Esophagus squamous epithelium (tissue), 4 donors: Measurements from ENCODE around the gene WASHC2A.
"Not testable (repeated sequence)": the region's sequence is repeated elsewhere in the genome, so short reads cannot be mapped to it uniquely, and the experiment has no call there.

Source experiments
- POLR2A ChIP-seq, 4 donors: fragments of 450-650 bp; IDR thresholded peaks; one replicate each; pipeline ENCODE4 v1.6.1; 2017; ENCODE audit warnings: antibody characterized with exemption in 4 of 4, mild to moderate bottlenecking in 4 of 4, moderate library complexity in 3 of 4
- TF ChIP-seq, protein P1 (sequence below), 6 experiments: fragments of 450-650 bp in 4 of 6; fragments of 200-600 bp in 2 of 6; sonication (generic) in 2 of 6; IDR thresholded peaks; one replicate each; pipeline ENCODE4 v1.5.1; 2016 to 2019; ENCODE audit warnings: antibody characterized with exemption in 6 of 6, mild to moderate bottlenecking in 4 of 6, moderate library complexity in 4 of 6

DNA sequence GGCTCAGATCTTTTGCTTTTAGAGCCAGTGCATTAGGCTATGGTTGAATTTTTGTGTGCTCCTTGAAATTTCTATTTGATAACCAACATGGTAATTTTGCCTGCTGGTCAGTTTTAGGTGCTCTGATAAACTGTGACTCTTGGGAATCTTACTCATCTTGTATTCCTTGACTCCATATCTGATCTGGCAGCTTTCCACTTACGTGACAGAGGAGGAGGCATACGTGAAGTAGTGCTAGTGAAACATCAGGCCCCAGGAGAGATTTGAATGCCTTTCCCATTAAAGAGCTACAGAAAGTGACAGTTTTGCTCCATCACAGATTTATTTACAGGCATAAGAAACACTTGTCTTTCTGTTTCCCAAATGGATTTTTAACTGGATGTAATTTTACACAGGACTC is 59.0 kb downstream of the WASHC2A start:
- TF ChIP-seq, protein P1, sequence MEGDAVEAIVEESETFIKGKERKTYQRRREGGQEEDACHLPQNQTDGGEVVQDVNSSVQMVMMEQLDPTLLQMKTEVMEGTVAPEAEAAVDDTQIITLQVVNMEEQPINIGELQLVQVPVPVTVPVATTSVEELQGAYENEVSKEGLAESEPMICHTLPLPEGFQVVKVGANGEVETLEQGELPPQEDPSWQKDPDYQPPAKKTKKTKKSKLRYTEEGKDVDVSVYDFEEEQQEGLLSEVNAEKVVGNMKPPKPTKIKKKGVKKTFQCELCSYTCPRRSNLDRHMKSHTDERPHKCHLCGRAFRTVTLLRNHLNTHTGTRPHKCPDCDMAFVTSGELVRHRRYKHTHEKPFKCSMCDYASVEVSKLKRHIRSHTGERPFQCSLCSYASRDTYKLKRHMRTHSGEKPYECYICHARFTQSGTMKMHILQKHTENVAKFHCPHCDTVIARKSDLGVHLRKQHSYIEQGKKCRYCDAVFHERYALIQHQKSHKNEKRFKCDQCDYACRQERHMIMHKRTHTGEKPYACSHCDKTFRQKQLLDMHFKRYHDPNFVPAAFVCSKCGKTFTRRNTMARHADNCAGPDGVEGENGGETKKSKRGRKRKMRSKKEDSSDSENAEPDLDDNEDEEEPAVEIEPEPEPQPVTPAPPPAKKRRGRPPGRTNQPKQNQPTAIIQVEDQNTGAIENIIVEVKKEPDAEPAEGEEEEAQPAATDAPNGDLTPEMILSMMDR (IDR thresholded peaks at IDR 0.05), result not testable (repeated sequence)
- not testable (repeated sequence) for TF ChIP-seq POLR2A (IDR thresholded peaks at IDR 0.05)
